NCI-H82 (cell line): ENCODE measurements around the gene PLCG2.
"Not testable (repeated sequence)": the region's sequence is repeated elsewhere in the genome, so short reads cannot be mapped to it uniquely, and the experiment has no call there.

Experiments used
- DNase-seq: peaks from one replicate; lab custom pipeline; 2025; lab: John Stamatoyannopoulos, UW

PLCG2 gene

GRCh38 chr16:81790277-81790676 lies 11.2 kb downstream of the PLCG2 start:
- DNase-seq = peak; percentile 17

DNA sequence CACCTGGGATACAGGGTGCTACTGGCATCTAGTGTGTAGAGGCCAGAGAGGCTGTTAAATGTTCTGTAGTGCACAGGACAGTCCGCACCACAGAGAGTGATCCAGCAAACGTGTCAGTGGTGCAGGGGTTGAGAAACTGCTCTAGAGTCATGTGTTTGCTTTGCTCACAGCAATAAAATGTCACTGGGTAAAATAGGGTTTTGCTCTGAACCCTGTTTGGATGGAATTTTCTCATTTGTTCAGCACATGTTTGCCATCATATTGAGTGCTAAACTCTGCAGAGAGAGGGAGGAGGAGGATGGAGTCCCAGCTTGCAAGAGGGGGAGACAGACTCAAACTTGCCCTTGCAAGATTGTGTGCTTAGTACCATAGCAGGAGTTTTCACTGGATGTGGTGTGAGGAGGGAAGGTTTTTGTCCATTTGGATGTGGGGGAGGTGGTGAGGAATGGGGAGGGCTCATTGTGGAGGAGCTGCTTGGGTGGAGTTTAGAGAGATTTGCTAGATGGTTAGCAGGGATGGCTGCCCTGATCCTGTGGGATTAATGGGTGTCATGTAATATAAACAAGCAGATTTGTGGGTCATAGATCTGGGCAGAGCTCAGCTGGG lies 11.8 kb downstream of the PLCG2 start:
- peak; percentile 64 for DNase-seq

DNA sequence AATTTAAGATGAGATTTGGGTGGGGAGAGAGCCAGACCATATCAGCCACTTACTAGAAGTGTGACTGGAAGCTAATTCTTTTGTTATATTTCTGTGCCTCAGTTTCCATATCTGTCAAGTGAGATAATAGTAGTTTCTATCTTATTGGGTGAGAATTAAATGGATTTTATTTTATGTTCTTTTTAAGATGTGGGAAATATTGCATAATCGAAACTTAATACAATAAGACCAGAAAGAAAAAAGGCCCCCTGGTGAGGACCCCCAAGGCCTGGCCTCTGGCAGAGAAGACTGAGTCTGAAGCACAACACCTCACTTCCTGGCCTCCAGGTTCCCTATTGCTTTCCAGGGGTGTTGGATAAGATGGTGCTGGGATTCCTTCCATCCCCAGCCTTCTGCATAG lies 13.7 kb downstream of the PLCG2 start:
- DNase-seq = no peak

- no peak for DNase-seq
These were observed 16.1 kb downstream of the PLCG2 start for GRCh38 chr16:81795193-81795592.

DNA sequence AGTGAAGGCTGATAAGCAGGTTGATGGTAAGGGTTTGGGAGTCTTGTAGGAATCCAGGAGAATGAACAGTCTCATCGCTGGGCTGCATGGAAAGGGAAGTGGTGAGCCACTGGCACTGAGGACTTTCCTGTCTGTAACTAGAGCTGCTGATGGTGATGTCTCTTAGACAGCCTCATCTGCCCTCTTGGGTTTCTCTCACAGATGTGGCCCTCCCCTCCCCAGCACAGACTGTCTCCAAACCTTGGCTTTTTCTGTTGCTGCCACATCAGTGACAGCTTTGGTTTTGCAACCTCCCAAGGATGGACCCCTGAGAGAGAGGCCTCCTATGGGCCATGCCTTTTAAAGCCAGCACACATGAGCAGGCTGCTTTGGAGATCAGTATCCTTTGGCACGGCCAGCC lies 16.9 kb downstream of the PLCG2 start:
- no peak for DNase-seq

GRCh38 chr16:81796583-81797346 lies 17.7 kb downstream of the PLCG2 start:
- no peak for DNase-seq

- no peak for DNase-seq
These were observed 18.4 kb downstream of the PLCG2 start for GRCh38 chr16:81797443-81797842.

- no peak for DNase-seq
These were observed 19.4 kb downstream of the PLCG2 start for GRCh38 chr16:81798311-81799137.

DNA sequence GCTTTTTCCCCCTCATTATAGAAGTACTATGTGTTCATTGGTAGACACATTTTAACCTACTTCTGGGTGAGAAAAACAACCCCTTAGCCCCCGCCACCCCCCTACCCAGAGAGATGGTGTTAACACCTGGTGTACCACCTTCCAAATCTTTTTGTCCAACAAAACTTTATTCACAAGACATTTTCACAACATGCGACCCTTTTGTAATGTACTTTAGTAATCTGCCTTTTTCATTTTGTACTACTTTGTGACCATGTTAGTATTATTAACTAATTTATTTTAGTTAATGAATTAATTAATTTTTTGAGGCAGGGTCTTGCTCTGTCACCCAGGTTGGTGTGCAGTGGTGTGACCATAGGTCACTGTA lies 20.0 kb downstream of the PLCG2 start:
- DNase-seq = no peak

DNA sequence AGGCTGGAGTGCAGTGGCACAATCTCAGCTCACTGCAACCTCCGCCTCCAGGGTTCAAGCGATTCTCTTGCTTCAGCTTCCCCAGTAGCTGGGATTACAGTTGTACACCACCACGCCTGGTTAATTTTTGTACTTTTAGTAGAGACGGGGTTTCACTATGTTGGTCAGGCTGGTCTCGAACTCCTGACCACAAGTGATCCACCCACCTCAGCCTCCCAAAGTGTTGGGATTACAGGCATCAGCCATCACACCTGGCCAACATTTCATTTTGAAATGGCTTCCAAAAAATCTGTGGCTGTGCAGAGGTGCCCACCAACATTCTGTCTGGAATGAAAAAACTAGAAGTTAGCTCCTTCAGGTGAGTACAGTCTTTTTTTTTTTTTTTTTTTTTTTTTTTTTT lies 22.6 kb downstream of the PLCG2 start:
- not testable (repeated sequence) for DNase-seq

- no peak for DNase-seq
These were observed 24.2 kb downstream of the PLCG2 start for GRCh38 chr16:81803332-81803731.

DNA sequence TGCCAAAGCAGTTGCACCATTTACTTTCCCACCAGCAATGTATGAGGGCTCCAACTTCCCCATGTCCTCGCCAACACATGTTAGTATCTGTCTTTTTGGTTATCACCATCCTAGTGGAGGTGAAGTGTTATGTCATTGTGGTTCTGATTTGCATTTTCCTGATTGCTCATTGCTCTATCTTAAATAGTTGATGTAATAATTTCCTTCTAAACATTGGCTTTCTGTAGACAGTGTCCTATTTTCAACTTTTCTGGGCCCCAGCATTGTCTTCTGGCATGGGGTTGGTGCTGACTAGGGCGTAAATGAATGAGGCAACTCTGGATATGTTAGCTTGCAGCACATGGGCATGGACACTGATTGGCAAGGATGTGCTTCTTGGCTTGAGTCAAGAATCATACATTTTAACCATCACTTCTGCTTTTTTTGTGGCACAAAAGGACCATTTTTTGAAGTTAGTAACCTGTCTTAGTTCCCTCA lies 25.1 kb downstream of the PLCG2 start:
- no peak for DNase-seq

DNA sequence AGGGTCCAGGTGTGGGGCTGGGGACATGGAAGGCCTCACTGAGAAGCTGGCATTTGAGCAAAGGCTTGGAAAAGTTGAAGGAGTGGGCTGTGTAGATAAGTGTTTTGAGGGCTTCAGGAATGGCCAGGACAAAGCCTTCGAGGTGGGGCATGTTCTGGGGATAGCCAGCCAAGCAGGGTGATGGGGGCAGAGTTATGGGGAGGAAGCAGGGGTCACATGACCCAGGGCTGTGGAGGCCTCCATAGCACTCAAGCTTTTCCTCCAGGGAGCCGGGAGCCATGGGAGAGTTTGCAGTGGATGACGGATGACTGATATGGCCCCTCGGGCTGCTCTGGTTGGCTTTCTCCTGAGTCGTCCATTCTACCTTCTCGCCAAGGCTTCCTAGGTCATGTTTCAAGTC lies 27.6 kb downstream of the PLCG2 start:
- DNase-seq = no peak

DNA sequence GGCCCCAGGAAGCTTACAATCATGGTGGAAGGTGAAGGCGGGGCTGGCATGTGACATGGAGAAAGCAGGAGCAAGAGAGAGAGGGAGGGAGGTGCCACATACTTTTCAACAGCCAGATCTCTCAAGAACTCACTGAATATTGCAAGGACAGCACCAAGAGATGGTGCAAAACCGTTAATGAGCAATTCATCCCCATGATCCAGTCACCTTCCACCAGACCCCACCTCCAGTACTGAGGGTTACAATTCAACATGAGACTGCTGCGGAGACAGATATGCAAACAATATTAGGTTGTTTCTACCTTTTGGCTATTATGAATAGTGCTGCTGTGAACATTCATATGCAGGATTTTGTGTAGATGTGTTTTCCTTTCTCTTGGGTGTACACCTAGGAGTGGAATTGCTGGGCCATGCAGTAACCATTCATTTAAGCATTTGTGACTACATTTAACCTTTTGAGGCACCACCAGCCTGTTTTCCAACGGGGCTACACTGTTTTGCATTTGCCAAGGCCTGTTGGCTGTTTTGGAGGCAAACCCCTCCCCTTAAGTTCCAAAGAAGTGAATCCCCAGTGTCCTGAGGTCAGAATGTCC lies 28.8 kb downstream of the PLCG2 start:
- DNase-seq = no peak

- DNase-seq = no peak
These were observed 29.9 kb downstream of the PLCG2 start for GRCh38 chr16:81808933-81809480.

DNA sequence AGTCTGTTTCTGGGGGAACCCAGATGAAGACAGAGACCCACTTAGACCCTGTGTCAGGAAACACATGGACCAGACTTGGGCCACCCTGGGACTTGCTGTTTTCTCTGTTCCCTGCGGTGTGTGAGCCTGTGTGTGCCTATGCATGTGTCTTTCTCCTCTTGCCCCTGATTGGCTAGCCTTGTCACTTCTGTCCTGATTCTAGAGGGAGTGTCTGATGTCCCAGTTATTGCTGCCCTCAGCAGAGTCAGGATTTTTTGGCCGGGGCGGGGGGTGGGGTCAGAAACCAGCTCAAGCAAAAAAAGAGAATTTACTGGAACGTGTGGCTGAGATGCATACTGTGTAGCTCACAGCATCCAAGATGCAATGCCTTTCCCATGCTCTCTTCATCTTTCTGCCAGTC lies 30.5 kb downstream of the PLCG2 start:
- no peak for DNase-seq

GRCh38 chr16:81810361-81810760 lies 31.3 kb downstream of the PLCG2 start:
- no peak for DNase-seq

GRCh38 chr16:81810894-81811538 lies 31.9 kb downstream of the PLCG2 start:
- no peak for DNase-seq

GRCh38 chr16:81813648-81814047 lies 34.6 kb downstream of the PLCG2 start:
- DNase-seq = no peak

- DNase-seq = no peak
These were observed 35.8 kb downstream of the PLCG2 start for GRCh38 chr16:81814751-81815428.

- DNase-seq = no peak
These were observed 36.3 kb downstream of the PLCG2 start for GRCh38 chr16:81815429-81815766.
